Activated naive CD8-positive, alpha-beta T cell treated with anti-CD3 and anti-CD28 coated beads, Interleukin-2, amount 10 ng/mL, durations not matched to agents 7 days and 5 days (primary cell): ENCODE measurements around the gene GCC1. TPM values are rescaled to one million over a fixed set of nuclear protein-coding genes. Genes with fewer than 3 reads are reported as not detected.
"Not testable (repeated sequence)": the region's sequence is repeated elsewhere in the genome, so short reads cannot be mapped to it uniquely, and the experiment has no call there.

Source experiments
- ATAC-seq: fragments of 150-1000 bp; cut with Tn5 transposase; one replicate; pipeline ENCODE4 v1.10.0; 2021; ENCODE audit warnings: low read depth, moderate library complexity
- POLR2A ChIA-PET: fragments of 350-600 bp; sonication (Branson Sonifier 250); formaldehyde crosslinking; loops from one replicate; lab custom pipeline; 2021; ENCODE audit warnings: antibody characterized with exemption; lab: Charles Lee
- DNase-seq: peaks from one replicate; pipeline ENCODE4 v3.0.0; 2021
- H3K27ac Mint-ChIP-seq: one replicate; pipeline ENCODE4 v1.8.0; 2022; ENCODE audit warnings: mild to moderate bottlenecking, mixed read lengths
- H3K27me3 Mint-ChIP-seq: one replicate; pipeline ENCODE4 v1.8.0; 2022; ENCODE audit warnings: mild to moderate bottlenecking, moderate library complexity, mixed read lengths
- H3K36me3 Mint-ChIP-seq: one replicate; pipeline ENCODE4 v1.8.0; 2021; ENCODE audit warnings: mild to moderate bottlenecking, mixed read lengths
- H3K4me1 Mint-ChIP-seq: one replicate; pipeline ENCODE4 v1.8.0; 2021; ENCODE audit warnings: mixed read lengths
- H3K4me3 Mint-ChIP-seq: one replicate; pipeline ENCODE4 v1.8.0; 2022; ENCODE audit warnings: mild to moderate bottlenecking, moderate library complexity, mixed read lengths
- H3K9me3 Mint-ChIP-seq: one replicate; pipeline ENCODE4 v1.8.0; 2021; ENCODE audit warnings: mixed read lengths
- total RNA-seq, 2 experiments: library from RNA; stranded (reverse); gene quantifications; one replicate each; pipeline ENCODE4 v1.2.3, GENCODE V29; 2021

Gene GCC1
- total RNA-seq, 2 experiments from 2014 or later, result 21.8 to 23.1 TPM

GRCh38 chr7:127586346-127586745 is 950 bp upstream of the GCC1 start:
- Mint-ChIP-seq H3K4me1 (peaks cover 41% of the 10 kb centered on the region), H3K27ac (no peak overlapping the region), H3K27me3 (peaks cover 2% of the 10 kb centered on the region), H3K36me3 (peaks cover 12% of the 10 kb centered on the region), H3K9me3 (no peaks in the 10 kb centered on the region), H3K4me3 (peak overlapping the region; percentile 95)
- DNase-seq, result no peak
- no peak for ATAC-seq
- POLR2A ChIA-PET, result interaction anchor here (1.1 to 1.7 kb wide), 3 partner anchors 65 to 735 kb away, joined by 3 to 7 read pairs (median 7); partner anchors contain the start of genes SND1 and ZNF800

- Mint-ChIP-seq H3K9me3 (no peaks in the 10 kb centered on the region), H3K4me1 (peaks cover 39% of the 10 kb centered on the region), H3K27ac (peak overlapping the region; percentile 92), H3K4me3 (peak overlapping the region; percentile 95), H3K27me3 (peaks cover 2% of the 10 kb centered on the region), H3K36me3 (peaks cover 11% of the 10 kb centered on the region)
- POLR2A ChIA-PET, result interaction anchor here (0.5 kb wide), 1 partner anchor 8 kb away, joined by 3 read pairs; no protein-coding TSS in a partner anchor
- no peak for ATAC-seq
- no peak for DNase-seq
Measured at GRCh38 chr7:127584648-127585043, 750 bp downstream of the GCC1 start.

DNA sequence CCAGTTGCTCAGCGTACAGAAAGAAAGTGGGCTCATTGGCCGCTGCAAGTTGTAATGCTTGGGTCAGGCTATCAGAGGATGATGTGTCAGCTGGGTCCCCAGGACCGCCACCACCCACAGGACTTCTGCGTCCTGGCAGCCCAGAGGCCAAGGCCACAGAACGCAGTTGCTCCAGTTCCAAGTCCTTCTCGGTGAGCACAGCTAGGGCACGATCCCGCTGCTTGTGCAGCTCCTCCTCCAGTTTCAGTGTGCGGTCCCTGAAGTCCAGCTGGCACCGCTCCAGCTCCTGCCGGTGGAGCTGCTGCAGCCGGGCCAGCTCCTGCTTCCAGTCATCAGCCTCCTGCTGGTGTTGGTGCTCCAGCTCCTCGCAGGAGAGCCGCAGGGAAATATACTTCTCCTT is 3.0 kb downstream of the GCC1 start:
- H3K27me3 Mint-ChIP-seq, result peaks cover 2% of the 10 kb centered on the region
- no peak for DNase-seq
- no peak overlapping the region for H3K27ac Mint-ChIP-seq
- H3K4me3 Mint-ChIP-seq, result no peak overlapping the region
- POLR2A ChIA-PET, result no interaction called here
- H3K36me3 Mint-ChIP-seq, result peaks cover 18% of the 10 kb centered on the region
- peaks cover 35% of the 10 kb centered on the region for H3K4me1 Mint-ChIP-seq
- no peaks in the 10 kb centered on the region for H3K9me3 Mint-ChIP-seq
- ATAC-seq, result no peak

DNA sequence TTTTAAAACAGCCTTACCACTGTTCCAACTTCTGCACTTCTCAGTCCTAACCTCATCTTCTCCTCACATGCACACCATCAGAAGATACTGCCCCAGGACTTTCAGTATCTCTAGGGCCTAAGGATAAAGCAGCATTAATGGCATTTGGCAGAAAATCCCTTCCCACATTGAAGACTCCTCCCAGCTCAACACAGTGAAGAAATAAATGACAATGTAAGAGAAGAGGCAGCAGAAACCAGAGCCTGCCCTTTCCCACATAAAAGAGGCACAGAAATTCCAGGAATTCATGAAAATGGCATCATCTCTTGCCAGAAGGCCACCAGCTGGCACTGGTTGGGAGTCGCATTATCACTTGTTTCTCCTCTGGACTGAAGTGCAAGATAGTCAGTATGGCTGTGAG is 3.7 kb downstream of the GCC1 start:
- DNase-seq, result no peak
- H3K27me3 Mint-ChIP-seq, result peaks cover 2% of the 10 kb centered on the region
- H3K9me3 Mint-ChIP-seq, result no peaks in the 10 kb centered on the region
- H3K4me3 Mint-ChIP-seq, result no peak overlapping the region
- POLR2A ChIA-PET, result no interaction called here
- ATAC-seq, result no peak
- no peak overlapping the region for H3K27ac Mint-ChIP-seq
- peaks cover 34% of the 10 kb centered on the region for H3K4me1 Mint-ChIP-seq
- H3K36me3 Mint-ChIP-seq, result peaks cover 18% of the 10 kb centered on the region

GRCh38 chr7:127580612-127581011 is 4.8 kb downstream of the GCC1 start:
- H3K9me3 Mint-ChIP-seq, result no peaks in the 10 kb centered on the region
- no peak overlapping the region for H3K27ac Mint-ChIP-seq
- H3K27me3 Mint-ChIP-seq, result no peaks in the 10 kb centered on the region
- POLR2A ChIA-PET, result interaction anchor here (1.1 kb wide), 1 partner anchor 10 kb away, joined by 3 read pairs; no protein-coding TSS in a partner anchor
- peaks cover 29% of the 10 kb centered on the region for H3K4me1 Mint-ChIP-seq
- ATAC-seq (no peak), DNase-seq (no peak)
- H3K36me3 Mint-ChIP-seq, result peaks cover 18% of the 10 kb centered on the region
- no peak overlapping the region for H3K4me3 Mint-ChIP-seq

DNA sequence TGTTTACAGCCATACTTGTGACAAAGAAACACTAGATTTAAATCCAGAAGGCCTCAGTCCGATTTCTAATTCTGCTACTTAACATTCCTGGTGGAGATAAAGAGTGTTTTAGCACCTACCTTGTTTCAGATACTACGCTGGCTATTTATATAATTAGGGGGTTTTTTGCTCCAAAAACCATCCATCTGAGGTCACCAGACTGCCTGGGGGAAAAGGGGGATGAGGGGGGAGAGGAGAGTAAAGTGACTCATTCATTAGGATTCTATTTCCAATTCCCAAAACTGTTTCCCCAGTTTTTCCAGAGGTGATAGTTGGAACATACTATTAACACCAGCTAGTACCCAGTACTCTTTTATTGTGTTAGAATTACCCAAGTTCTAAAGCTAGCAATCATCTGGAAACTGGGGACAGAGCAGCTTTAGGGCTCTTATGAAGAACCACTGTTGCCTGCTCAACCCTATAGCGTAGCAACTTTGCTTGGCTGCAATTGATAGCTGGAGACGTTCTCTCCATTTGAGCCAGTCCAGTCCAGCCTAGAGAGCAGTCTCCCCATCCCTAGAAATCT is 6.6 kb downstream of the GCC1 start:
- POLR2A ChIA-PET, result no interaction called here
- peaks cover 18% of the 10 kb centered on the region for H3K36me3 Mint-ChIP-seq
- DNase-seq (no peak), ATAC-seq (no peak)
- peaks cover 18% of the 10 kb centered on the region for H3K4me1 Mint-ChIP-seq
- no peak overlapping the region for H3K27ac Mint-ChIP-seq
- no peaks in the 10 kb centered on the region for H3K9me3 Mint-ChIP-seq
- no peak overlapping the region for H3K4me3 Mint-ChIP-seq
- no peaks in the 10 kb centered on the region for H3K27me3 Mint-ChIP-seq

DNA sequence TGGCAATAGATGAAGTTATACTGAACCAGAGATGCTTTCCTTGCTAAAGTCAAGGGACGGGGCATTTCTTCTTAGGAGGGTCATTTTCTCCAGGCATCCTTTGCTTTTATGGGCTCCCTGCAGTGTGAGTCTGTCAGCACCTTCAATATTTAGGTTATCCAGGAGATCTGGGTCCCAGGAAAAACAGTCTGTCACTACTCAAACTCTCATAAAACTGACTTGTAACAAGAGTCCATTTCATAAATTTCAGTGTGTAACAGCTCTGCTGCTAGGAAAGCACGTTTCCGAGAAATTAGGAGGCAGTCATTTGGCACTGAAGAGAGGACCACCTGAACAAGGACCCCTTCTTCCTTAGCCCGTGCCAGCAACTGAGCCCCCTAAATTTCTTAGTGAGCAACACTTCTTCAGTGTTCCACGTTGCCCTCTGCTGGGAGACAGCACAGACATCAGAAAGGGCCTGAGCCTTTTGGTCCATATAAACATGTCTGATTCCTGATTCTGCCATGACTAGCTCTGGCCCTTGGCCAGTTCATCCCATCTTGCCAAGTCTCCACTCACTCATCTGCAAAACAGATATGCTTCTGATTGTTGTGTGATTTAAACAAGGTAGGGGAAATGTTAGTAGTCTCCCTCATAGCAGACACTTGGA is 7.2 kb downstream of the GCC1 start:
- Mint-ChIP-seq H3K27ac (no peak overlapping the region), H3K4me1 (peaks cover 13% of the 10 kb centered on the region), H3K9me3 (no peaks in the 10 kb centered on the region), H3K4me3 (no peak overlapping the region), H3K27me3 (no peaks in the 10 kb centered on the region), H3K36me3 (peaks cover 18% of the 10 kb centered on the region)
- POLR2A ChIA-PET, result no interaction called here
- no peak for ATAC-seq
- DNase-seq, result no peak

GRCh38 chr7:127571741-127572505 is 13.5 kb downstream of the GCC1 start:
- Mint-ChIP-seq H3K27me3 (no peaks in the 10 kb centered on the region), H3K36me3 (no peaks in the 10 kb centered on the region), H3K9me3 (no peaks in the 10 kb centered on the region), H3K27ac (no peak overlapping the region), H3K4me1 (no peaks in the 10 kb centered on the region), H3K4me3 (no peak overlapping the region)
- POLR2A ChIA-PET, result no interaction called here
- ATAC-seq, result no peak
- DNase-seq, result no peak

DNA sequence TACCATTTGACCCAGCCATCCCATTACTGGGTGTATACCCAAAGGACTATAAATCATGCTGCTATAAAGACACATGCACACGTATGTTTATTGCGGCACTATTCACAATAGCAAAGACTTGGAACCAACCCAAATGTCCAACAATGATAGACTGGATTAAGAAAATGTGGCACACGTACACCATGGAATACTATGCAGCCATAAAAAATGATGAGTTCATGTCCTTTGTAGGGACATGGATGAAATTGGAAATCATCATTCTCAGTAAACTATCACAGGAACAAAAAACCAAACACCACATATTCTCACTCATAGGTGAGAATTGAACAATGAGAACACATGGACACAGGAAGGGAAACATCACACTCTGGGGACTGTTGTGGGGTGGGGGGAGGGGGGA is 17.4 kb downstream of the GCC1 start:
- H3K4me1 Mint-ChIP-seq, H3K4me3 Mint-ChIP-seq, H3K27ac Mint-ChIP-seq, H3K9me3 Mint-ChIP-seq, H3K36me3 Mint-ChIP-seq, POLR2A ChIA-PET, ATAC-seq, H3K27me3 Mint-ChIP-seq, DNase-seq: not testable (repeated sequence)

DNA sequence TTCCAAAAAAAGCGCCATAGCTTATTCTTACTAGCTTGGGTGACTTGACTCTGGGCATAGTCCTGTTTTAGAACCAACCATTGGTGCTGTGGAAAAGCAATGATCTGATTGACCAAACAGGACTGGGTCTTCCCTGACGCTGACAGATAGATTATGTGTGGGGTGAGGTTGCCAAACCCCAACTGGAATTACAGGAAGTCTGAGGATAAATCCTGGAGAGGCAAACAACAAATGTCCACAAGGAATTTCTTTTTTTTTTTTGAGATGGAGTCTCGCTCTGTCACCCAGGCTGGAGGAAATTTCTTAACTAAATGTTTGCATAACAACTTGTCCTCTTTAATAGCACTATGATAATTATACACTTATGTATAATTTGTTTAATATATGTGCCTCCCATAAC is 19.2 kb downstream of the GCC1 start:
- no peaks in the 10 kb centered on the region for H3K27me3 Mint-ChIP-seq
- no peak overlapping the region for H3K4me3 Mint-ChIP-seq
- no peaks in the 10 kb centered on the region for H3K4me1 Mint-ChIP-seq
- no peak for ATAC-seq
- POLR2A ChIA-PET, result no interaction called here
- no peak overlapping the region for H3K27ac Mint-ChIP-seq
- no peak for DNase-seq
- H3K36me3 Mint-ChIP-seq, result peaks cover 2% of the 10 kb centered on the region
- H3K9me3 Mint-ChIP-seq, result no peaks in the 10 kb centered on the region

GRCh38 chr7:127557803-127558202 is 27.6 kb downstream of the GCC1 start:
- Mint-ChIP-seq H3K27me3 (no peaks in the 10 kb centered on the region), H3K4me3 (no peak overlapping the region), H3K36me3 (no peaks in the 10 kb centered on the region), H3K4me1 (no peaks in the 10 kb centered on the region), H3K9me3 (no peaks in the 10 kb centered on the region), H3K27ac (no peak overlapping the region)
- DNase-seq (no peak), ATAC-seq (no peak)
- POLR2A ChIA-PET, result no interaction called here

DNA sequence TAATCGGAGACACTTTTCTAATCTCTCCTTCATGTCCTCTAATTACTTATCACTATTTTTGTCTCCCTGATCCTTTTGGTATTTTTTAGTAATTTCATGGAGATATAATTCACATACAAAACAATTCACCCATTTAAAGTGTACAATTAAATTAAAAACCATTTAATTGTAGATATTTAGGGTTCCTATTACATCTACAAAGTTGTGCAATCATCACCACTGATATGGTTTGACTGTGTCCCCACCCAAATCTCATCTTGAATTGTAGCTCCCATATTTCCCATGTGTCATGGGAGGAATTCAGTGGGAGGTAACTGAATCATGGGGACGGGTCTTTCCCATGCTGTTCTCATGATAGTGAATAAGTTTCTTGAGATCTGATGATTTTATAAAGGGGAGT is 29.0 kb downstream of the GCC1 start:
- Mint-ChIP-seq H3K36me3 (no peaks in the 10 kb centered on the region), H3K9me3 (no peaks in the 10 kb centered on the region), H3K27ac (no peak overlapping the region), H3K4me3 (no peak overlapping the region), H3K4me1 (no peaks in the 10 kb centered on the region), H3K27me3 (no peaks in the 10 kb centered on the region)
- DNase-seq (no peak), ATAC-seq (no peak)
- POLR2A ChIA-PET, result no interaction called here

DNA sequence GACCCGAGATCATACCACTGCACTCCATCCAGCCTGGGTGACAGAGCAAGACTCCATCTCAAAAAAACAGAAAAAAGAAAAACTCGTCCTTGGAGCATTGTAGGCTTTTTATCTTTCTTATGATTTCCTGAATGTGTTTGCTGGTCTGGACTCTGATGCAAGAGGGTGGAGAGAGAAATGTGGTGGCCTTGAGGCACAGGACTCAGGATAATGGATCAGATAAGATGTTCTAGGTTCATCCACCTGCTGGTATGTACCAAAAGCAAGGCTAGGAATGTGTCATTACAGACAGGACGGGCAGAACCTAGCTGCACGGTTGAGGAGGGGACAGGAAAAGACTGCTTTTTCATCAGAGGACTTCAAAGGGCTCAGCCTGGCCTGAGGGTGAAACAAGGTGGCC is 33.5 kb downstream of the GCC1 start:
- POLR2A ChIA-PET, result no interaction called here
- no peak overlapping the region for H3K4me3 Mint-ChIP-seq
- no peaks in the 10 kb centered on the region for H3K36me3 Mint-ChIP-seq
- no peaks in the 10 kb centered on the region for H3K9me3 Mint-ChIP-seq
- no peaks in the 10 kb centered on the region for H3K4me1 Mint-ChIP-seq
- no peaks in the 10 kb centered on the region for H3K27me3 Mint-ChIP-seq
- ATAC-seq, result no peak
- no peak overlapping the region for H3K27ac Mint-ChIP-seq
- DNase-seq, result no peak

DNA sequence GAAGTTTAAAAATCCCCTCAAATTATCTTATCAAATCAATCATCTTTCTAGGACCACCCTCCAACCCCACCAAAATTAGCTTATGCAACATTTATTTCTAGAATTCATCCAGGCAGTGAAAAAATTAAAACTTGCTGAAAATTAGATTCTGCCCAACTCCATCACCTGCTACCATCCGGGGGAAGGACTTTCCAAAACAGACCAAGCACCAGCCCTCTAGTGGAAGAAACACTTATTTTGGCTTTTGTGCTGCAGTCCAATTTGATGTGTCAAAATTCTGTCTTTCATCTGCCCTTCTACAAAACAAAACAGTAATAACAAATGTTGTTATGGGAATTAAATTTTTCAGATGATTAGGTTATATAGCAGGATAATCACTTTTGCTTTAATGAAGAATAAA is 35.1 kb downstream of the GCC1 start:
- Mint-ChIP-seq H3K36me3 (no peaks in the 10 kb centered on the region), H3K4me1 (no peaks in the 10 kb centered on the region), H3K27me3 (no peaks in the 10 kb centered on the region), H3K9me3 (peaks cover 2% of the 10 kb centered on the region), H3K4me3 (no peak overlapping the region), H3K27ac (no peak overlapping the region)
- no peak for ATAC-seq
- no peak for DNase-seq
- POLR2A ChIA-PET, result no interaction called here
